GM18951 (cell line): ENCODE data around the gene ASB8.
"Not testable (repeated sequence)": the region's sequence is repeated elsewhere in the genome, so short reads cannot be mapped to it uniquely, and the experiment has no call there.

Source experiments
- POLR2A ChIP-seq: IDR thresholded peaks from 4 replicates; pipeline ENCODE4 v1.6.1; 2011; ENCODE audit warnings: mild to moderate bottlenecking; ENCODE audit not compliant: insufficient read length, insufficient read depth; ENCODE audit errors: extremely low read depth
- in situ Hi-C: fragments of 300-500 bp; cut with MboI; formaldehyde crosslinking; loops from one replicate; pipeline ENCODE4 v1.12.0; 2022; ENCODE audit warnings: low sequenced_read_pairs, mixed read lengths, inconsistent platforms; ENCODE audit not compliant: unreplicated experiment

The ASB8 gene

DNA sequence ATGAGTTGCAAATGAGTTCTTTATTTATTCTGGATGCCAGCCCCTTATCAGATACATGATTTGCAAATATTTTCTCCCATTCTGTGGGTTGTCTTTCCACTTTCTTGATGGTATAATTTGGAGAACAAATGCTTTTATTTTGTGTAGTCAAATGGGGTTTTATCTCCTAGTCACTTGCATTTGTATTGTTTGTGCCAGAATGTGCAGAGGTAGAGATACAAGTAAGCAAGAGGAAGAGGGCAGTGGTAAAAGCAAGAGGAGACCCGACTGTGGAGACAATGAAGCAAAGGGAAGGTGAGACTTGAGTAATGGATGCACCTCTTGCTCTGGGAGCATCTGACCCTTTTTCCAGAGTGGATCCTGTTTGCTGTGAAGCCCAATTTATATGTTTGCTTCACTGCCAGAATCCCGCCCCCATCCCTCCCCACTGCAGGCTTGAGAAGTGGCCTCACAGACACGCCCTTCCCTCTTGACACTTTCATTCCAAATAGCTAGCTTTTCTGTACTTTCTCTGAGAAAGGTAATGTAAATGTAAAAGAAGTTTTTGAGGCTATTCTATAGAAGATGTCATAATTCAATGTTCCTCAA, 38.9 kb downstream of the ASB8 start:
- in situ Hi-C loops, result no loop called here
- no peak for TF ChIP-seq POLR2A

DNA sequence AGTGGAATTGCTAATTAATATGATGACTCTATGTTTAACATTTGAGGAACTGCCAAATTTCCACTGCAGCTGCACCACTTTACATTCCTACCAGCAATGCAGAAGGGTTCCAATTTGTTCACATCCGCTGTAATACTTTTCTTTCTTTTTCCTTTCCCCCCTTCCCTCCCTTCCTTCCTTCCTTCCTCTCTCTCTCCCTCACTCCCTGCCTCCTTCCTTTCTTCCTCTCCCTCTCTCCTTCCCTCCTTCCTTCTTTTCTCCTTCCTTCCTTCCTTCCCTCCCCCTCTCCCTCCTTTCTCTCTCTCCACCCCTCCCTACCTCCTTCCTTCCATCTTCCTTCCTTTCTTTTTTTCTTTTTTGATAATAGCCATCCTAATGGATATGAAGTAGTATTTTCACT, 41.4 kb downstream of the ASB8 start:
- in situ Hi-C loops, result no loop called here
- TF ChIP-seq POLR2A, result no peak

DNA sequence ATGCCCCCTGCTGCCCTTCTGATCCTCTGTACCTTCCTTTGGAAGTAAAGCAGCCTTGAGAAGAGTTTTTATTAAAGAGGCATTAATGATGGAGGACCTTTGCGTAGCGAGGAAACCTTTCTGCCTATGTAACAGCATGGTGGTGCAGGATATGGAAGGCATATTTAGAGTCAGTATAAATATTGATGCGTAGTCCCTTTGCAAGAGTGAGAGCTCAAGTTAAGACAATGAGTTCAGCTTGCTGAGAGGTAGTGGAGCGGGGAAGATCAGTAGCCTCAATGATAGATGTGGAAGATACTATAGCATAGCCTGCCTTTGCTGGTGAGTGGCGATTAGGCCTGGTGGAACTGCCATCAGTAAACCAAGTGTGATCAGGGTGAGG, 46.0 kb downstream of the ASB8 start:
- in situ Hi-C loops, result not testable (repeated sequence)

DNA sequence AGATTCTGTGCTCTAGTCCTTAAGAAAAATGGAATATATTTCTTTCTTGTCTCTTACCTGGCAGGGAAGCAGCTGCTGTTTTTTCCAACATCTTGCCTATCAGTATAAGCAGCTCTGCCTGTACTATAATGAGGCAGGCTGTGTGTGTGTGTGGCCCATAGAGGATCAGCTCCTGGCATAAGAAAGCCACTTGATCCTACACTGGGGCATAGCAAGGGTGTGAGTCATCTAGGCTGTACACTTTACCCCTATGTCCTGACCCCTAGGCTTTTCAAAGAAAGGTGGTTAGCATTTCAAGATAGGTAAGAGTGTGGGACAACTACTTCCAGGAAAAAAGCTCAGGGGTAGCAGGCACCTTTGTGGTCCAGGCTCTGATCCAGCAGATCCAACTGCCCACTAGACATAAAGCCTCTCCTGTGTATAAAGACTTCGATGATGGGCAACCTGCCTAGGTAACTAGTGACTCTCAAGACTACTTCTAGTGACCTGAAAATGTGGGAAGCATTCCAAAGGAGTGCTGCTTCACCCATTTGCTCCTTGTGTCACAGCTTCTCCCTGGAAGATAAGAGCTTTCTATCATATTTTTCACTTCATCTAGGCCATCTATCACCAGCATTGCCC, 46.5 kb downstream of the ASB8 start:
- no peak for TF ChIP-seq POLR2A
- in situ Hi-C loops, result no loop called here

DNA sequence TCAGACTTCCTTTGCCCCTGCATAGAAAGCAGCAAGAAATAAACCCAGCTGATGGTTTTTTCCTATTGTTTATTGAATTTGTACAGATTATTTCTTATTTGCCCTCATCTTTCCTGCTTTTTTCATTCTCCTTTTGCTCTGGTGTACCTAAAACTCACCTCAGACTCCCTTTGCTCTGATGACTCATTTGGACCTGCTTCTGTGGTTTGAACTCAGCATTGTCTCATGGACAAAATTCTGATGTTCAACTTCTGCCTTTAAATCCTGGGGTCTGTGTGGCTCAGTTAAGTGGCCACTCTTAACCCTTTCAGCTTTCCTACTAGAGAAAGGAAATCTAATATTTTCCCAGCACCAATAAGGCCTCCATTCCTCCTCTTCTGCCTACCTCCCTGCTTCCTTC, 47.9 kb downstream of the ASB8 start:
- TF ChIP-seq POLR2A, result no peak
- in situ Hi-C loops, result no loop called here

DNA sequence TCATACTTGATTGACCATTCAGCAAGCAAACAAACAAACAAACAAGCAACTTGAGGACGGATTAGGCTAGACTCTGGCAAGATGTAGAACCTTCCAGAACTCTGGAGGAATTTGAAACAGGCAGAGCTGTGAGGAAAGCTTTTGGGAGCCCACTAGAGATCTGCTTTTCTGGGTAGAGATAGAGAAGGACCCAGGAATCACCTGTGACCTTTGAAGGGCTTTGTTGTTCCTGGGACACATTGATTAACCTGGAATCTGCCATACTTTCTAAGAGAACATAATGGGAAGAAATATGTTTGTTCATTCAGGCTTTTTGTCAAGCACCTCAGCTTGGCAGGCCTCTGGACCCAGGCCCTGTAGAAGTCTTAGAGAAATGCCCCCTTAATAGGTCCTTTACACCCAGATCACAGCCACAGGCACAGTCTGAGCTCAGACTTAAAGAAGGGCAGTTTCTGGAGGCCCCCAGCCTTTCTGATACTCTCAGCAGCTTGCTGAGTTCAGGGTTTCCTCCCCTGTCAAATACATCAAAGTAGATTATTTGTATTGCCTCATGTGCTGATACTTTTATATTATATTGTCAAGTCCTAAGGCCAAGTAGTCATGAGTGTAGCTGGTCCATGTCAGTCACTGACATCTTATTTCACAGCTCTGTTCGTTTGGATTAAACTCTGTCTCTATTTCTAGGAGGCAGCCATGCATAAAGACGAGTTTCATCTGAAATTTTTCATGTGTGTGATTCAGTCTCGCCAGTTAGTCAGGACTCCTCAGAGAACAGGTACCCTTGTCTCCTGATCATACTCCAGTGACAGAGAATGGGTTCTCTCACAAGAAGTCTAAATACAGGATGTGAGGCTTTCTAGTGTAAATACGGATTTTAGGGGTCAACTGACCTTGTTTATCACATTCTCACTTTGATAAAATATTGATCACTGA, 50.4 kb downstream of the ASB8 start:
- in situ Hi-C loops, result no loop called here
- no peak for TF ChIP-seq POLR2A

DNA sequence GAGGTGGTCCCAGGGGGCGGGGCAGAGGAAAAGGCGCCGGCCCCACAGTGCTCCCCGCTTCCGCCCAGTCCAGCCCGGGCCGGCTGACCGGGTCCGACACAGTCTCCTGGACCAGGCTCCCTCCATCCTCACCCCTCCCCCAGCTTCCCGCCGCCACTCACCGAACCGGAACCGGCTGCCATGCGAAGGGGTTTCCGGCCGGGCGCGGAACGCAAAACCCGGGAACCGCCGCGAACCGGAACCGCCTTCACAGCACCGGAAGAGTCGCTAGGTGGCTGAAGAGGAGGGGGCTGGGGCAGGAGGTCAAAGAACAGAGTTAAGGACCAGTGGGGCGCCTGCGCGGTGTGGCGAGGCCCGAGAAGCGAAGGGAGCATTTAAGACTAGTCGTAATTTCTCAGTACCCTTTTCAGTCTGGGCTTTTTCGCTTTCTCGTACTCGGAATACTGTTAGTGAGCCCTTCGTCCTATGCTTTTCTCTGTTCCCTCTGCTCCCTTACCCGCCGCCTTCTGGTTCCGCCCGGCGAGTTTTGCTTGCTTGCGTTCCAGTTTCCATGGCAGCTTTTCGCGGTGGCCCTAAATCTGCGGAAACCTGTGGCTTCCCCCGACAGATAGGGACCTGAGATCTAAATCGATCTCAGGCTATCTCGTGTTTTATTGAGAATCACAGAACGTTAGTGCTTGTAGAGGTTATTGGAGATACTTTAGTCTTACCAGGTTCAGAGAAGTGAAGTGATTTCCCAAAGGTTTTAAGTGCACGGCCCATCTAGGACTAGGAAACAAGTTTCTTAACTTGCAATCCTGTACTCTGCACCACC, 51.2 kb downstream of the ASB8 start, which contains the start of gene SENP1:
Gene SENP1 (minus strand): TSS at position 213 of the 814 bp plus-strand sequence. CDS start 4,607 bp downstream, outside the sequence.
- in situ Hi-C loops, result no loop called here
- TF ChIP-seq POLR2A, result peak; percentile 59

DNA sequence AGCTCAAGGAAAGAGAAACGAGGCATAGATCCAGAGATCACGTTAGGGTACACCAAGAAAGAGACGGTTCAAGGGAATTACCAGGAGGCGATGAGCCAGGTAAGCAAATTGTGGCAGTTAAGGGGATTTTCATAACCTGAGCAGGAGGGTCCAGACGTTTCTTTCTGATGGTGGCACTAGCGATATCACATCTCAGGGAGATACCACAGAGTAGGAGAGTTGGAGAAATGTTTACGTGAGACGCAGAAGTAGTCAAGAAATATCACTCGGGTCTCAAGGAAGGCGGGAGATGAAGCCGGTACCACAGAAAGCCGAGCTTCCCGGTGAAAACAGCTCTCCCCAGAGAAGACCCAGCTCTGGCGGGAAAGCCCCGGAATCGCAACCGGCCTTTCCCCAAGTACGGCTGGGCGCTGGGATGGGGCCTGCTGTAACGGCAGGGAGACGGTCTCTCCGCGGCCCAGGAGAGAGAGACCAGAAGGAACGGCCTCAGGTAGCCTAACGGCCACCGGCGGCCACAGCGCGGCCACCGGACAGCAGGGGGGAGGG, 51.9 kb downstream of the ASB8 start:
- in situ Hi-C loops, result no loop called here
- no peak for TF ChIP-seq POLR2A

DNA sequence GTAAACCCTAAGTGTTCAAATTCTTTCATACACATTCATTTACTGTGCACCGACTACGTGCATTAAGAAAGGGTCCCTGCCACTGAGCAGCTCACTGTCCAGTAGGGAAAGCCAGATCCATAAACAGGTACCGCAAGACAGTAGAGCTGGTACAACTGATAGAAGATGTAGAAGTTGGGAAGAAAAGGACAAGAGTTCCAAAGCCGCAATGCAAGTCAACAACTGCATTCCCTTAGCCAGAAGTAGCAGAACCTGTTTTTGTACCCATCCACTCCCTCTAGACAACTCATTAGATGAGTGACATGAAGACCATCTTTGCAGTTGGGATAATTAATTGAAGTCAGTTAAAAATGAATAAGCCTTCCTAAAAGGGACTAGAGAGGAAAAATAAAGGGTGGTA, 52.8 kb downstream of the ASB8 start:
- no peak for TF ChIP-seq POLR2A
- in situ Hi-C loops, result no loop called here
